Activated T-cell treated with anti-CD3 and anti-CD28 coated beads for 4 hours (primary cell): ENCODE results near the gene FHL1.
"Not testable (repeated sequence)": the region's sequence is repeated elsewhere in the genome, so short reads cannot be mapped to it uniquely, and the experiment has no call there.

Experiments used
- DNase-seq: peaks from one replicate; pipeline ENCODE4 v3.0.0-alpha.2; 2020

FHL1 gene

DNA sequence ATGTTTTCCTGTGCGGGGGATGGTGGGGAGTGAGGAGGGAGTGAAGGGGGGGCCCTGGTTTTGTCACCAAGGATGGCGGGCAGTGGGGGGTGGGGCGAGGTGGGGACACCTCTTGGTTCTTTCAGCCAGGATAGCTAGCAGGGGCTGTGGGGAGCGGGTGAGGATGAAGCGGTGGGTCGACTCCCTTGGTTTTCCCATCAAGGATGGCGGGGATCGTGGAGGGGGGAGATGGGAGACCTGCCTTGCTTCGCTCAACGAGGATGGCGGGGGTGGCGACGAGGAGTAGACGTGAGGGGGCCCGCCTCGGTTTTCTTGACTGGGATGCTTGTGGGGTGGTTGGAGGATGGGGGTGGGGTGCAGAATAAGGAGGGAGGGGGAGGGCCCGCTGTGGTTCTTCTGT lies 643 bp downstream of the FHL1 start:
- DNase-seq: peak; percentile 0

DNA sequence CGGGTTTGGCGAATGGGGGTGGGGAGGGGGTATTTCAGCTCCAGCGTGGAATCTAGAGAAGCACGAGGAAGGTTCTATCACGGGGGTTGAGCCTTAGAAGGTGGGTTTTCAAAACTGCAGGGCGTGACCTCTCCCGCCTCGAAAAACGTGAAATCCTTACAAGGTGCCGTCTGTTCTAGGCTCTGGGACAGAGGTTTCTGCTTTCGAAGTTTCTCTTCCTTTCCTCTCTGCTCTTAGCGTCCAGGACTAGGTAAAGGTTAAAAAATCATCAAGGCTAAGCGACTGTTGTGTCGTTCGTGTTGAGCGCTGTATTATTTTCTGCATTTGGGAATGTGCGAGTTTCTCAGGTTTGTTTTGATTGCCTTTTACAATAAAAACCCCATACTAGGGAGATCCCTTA lies 1.1 kb downstream of the FHL1 start:
- DNase-seq: no peak

DNA sequence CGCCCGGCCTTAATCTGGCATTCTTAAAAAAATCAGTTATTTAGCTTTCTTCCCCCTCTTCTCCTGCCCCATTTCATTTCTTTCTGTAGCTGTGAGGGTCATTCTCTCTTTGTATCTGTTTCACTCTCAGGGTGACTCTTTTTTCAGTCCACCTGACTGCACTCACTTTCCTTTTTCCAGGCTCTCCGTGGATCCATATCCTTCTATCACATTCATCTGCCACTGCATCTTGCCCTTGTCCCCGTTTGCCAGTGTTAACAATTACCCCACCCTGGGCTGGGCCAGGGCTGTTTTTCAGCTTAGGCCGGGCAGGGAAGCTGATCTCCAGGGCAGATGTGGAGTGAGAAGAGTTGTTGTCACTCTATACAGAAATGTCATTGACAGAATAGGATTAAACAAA lies 7.7 kb downstream of the FHL1 start:
- DNase-seq: no peak

DNA sequence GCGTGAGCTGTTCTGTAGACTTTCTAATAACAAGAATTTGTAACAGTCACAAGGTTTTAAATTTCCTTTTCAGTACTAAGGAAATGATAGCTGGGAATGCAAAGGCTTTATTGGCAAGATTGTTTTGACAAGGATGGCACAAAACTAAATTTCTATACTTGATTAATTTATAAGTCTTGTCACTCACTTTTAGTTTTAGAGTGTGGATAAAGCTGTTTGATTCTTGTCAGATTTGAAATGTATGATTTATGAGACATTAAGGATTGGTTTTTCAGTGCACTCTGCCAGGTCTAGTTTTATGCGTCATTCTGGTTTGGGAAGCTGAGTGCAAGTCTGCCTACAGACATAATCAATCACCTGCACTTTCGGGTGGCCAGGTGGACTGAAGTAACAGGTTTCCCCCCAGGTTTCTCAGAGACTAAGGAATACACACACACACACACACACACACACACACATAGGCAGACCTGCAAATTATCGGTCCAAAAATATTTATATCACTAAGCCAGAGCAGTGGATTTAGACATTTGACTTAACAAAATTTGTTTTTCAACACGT lies 9.3 kb downstream of the FHL1 start:
- DNase-seq: no peak

DNA sequence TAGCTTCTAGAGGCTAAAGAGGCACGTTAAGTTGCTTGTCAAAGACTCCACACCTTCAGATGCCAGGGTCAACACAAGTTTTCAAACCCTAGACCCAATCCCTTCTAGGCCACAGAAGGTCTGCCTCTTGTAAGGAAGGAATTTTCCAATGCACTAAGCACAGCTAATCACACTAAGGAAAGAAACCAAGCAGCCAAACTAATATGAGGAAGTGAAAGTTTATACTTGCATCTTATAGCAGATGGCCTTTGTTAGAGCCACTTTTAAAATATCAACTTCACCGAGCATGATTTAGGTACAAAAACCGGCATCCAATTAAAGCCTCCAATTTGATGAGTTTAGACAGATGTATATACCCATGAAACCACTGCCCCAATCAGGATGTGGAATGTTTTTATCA lies 9.9 kb downstream of the FHL1 start:
- no peak for DNase-seq

DNA sequence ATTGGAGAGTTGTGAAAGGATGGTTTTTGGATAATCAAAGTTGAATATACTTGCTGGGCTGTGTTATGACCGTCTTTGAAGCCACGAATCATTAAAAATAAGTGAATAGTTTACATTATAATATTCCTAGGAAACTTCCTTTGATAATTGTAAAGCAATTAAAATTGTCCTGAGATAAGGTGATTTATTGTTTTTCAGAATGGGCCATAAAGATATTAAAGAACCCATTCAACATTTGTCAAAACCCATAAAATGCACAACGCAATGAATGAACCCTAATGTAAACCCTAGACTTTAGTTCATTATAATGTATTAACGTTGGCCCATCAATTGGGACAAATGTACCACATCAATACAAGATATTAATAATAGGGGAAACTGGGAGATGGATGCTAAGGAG lies 11.4 kb downstream of the FHL1 start:
- DNase-seq: no peak

DNA sequence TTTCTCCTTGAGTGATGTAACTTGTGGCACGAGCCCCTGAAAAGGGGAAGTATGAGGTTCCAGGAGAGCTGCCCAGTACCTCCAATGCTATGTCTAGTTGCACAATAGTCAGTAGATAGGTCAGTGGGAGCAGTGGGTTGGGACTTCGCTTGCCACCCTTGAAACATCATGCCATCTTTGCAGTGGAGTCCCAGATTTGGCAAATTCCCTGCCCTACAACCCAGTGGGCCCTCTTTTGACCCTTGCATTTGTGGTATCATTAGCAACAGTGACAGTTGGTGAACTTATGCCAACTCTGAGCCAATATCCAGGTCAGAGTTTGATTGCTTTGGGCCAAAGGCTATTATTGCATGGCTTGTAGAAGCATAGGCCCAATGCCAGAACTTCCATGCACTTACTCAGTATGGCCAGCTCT lies 12.3 kb downstream of the FHL1 start:
- no peak for DNase-seq

DNA sequence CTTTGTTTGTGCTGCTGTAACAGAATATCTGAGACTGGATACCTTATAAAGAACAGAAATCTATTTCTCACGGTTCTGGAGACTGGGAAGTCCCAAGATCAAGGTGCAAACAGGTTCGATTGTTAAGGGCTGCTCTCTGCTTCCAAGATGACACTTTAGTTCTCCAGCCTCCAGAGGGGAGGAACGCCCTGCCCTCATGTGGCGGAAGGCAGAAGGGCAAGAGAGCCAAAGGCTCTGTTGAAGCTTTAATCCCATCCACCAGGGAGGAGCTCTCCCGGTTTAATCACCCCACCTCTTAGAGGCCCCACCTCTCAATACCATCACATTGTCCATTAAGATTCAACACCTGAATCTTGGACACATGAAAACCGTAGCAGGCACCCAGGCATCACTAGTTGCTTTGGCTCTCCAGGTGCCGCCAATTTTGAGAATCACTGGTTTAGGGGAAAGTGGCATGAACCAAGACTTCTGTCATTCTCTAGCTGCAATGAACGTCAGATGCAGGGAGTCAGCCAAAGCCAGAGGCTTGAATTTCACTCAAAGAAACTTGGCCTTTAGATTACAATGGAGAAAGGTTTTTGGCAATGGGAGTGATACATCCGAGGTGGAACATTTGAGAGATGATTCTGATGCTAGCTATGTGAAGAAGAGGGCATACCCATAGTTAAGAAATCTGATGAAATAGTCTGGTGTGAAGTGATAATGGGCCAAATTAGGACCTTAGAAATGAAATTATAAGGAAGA lies 15.7 kb downstream of the FHL1 start:
- peak; percentile 16 for DNase-seq

DNA sequence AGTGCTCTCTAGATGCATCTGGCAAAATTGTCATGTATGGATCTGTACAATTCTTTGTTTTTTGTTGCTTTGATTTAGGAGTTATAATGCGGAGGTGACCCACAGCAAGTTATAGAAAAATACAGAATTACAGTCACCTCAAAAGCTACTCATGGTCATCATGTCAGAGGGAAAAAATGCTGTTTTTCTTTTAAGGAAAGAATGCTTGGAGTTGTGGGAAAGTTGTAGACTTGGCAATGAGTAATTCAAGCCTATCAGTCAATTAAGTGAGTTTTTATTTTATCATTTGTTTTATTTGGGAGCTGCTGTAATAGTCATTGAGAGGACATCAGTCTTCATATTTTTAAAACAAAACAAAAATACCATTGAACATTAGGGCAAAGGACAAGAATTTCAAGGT lies 16.4 kb downstream of the FHL1 start:
- no peak for DNase-seq

DNA sequence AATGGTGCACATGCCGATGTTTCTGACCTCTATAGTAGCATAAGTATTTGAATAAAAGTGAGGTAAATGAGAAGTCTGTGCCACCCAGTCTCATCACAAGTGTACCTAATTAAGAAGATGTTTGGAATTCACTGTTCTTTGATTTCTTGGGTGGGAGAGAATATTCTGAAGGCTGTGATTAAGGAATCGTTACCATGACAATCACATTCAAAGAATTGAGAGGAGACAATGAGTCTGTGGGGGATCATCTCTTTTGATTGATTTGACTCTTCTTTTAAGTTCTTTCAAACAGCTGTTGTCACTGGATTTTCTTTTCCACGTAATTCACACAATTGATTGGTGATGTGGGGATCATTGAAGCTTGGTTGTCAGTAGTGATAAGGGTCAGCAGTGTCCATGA lies 18.1 kb downstream of the FHL1 start:
- no peak for DNase-seq

DNA sequence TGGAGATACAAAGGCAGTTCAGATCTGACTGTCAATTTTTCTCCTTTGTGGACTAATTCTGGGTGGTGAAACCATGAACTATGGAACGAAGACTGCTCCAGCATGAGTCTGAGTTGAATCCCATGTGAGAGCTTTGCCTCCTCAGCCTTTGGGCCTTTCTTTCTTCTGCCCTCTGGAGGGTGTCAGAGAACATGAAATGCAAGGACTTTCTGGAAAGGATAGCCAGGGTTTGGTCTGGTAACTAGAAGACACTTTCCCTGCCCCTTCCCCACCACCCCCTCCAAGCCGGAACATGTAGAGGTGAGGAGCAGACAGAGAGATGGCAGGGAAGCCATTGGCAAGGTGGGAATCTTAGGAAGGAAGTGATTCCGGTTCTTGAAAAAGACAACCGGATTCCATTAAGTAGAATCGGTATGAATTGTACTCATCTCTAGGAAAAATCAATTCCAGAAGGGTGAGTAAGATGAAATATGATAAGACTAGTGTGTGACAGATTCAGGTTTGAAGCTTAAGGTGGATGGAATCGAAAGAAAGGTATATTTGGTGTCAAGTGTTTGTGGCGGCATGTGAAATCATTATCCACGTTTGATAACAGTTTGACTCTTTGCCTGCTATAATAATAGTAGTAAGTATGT lies 19.0 kb downstream of the FHL1 start:
- DNase-seq: no peak

DNA sequence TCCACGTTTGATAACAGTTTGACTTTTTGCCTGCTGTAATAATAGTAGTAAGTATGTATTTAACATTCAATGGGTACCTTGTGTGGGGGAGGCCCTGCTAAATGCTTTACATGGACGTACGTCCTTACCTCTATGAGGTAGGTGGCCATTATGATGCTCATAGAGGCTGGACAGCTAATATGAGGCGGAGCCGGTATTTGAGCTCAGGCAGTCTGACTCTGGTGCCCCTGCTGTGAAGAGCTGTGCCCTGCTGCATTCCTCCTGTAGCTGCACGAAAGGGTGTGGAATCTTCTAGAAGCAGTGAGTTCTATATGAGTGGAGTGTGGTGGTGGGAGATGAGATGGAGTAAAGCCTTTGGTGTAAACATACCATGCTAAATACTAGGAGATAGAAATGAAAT lies 20.7 kb downstream of the FHL1 start:
- DNase-seq: not testable (repeated sequence)

DNA sequence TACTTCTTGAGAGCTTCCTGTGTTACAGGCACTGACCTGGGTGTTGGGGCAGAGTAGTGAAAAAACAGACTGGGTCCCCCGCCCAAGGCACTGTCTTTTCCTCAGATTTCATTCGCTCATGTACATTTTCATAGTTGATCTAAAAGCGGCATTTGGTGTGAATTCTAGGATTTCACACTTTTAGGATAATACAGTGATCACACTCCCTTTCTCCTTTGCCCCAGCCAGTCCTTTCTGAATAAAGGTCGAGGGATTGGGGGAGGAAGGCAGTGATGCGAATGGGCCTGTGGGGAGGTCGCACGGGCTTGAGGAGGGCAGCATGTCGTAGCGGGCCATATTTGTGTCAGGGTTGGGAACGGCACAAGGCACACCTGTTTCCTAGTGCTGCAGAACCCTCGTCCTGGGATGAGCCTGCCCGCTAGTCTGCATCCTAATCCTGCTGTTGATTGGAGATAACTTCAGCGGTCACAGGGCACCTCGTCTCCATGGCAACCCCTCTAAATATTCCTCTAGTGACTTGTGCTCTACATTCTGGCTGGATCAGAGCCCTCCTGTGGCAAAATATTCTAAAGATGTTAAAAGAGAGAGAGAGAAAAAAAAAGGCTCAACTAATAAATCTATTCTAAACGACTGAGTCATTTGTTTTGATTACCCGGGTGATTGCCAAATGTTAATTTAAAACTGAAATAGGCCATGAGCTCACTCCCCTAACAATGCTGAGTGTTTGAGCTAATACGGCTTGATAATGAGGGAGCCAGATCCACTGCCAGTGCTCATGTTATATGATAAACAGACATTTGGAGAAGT lies 21.8 kb downstream of the FHL1 start:
- no peak for DNase-seq

DNA sequence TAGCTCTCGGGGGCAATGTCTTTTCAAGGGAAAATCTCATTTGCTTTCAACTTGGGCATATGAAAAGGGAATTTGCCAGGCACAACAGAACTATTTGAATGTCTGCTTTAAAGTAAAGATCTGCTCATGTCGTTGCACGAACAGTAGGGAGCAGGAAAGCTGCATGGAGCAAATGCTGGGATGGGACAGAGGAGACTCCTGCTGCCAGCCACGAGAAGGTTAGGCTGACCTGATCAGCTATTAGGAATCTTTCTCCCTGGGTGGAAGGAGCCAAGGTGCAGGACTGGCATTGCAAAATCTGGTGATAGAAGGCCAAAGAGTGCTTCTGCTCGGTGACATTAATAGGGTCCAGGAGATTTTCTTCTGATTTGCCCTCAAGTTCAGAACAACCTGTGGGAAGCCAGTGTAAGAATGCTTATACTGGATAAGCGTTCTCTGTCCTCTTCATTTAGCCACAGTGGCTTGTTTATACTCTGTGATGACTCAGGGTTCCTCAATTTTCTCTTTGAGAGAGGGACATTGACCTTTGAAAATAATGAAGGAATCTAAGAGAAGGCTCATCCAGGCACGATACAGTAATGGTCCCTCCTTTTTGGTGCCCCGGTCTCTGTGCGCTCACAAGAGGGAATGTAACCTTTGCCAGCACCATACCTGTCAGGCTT lies 22.9 kb downstream of the FHL1 start:
- no peak for DNase-seq

DNA sequence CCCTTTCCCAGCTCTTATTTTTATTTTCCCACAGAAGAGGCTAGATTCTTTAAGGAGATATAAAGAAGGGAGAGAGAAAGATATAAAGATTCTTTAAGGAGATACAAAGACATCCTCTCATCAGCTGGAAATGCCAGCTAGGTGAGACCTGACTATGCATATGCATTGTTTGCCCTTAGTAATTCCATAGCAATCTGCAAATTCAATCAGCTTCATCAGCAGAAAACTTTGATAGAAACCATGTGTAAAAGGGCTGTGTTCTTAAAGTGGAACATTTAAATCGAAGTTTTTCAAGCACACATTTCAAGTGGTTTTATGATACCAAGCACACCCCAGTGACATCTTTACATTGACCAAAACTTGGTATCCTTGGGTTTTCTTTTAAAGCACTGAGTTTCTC lies 24.1 kb downstream of the FHL1 start:
- no peak for DNase-seq

DNA sequence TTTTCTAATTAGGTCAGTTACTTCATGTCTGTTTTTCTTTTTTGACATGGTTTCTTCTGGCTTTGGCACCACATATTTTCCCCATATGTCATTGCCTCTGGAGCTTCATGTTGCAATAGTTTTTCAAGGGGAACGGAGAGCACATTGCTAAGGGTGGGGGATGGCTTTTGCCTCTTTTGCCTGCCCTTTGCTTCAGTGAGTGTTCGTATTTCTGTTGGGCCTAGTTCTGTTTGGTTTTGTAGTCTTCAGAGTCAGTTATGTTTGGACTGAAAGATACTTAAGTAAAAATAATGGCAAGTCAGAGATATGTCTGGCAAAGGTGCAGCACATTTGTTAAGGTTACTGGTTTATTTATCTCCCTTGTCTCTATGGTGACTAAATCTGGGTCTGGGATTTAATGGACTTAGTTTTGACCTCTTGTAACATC lies 29.1 kb downstream of the FHL1 start:
- no peak for DNase-seq

DNA sequence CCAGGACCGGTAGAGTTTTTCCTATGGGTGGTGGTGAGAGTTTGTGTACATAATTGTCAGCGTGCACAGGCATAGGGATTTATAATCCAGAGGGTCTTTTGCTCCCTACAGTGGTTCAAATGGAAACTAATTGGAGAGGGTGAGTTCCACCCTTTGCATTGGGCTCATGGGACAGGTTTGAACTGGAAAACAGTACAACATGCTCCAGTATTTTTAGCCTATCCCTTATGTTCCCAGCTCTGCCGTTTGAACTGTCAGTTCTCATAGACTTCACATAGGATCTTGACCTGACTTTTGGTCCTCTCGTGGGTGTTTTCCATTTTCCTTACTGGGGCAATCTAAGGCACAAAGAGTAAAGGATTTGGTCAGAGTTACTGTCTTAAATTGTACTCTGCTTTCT lies 31.8 kb downstream of the FHL1 start:
- DNase-seq: no peak

DNA sequence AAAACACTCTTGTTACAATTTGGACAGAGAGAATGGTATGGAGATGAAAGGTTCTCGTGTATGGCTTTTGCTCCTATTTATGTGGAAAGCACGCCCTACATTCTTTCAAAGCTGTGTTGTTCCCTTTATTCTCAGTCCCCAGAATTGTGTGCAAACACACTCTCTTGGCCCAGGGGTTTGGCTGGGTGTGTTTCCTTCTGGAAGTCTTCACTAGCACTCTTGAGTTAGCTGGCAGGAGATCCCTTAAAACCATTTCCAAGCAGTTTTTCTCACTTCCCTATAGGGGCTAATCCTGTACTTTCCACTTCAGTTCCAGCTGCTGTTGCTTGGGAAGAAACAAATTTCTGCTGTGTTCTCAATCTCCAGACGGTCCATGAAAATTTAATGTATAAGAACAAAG lies 35.1 kb downstream of the FHL1 start:
- no peak for DNase-seq

DNA sequence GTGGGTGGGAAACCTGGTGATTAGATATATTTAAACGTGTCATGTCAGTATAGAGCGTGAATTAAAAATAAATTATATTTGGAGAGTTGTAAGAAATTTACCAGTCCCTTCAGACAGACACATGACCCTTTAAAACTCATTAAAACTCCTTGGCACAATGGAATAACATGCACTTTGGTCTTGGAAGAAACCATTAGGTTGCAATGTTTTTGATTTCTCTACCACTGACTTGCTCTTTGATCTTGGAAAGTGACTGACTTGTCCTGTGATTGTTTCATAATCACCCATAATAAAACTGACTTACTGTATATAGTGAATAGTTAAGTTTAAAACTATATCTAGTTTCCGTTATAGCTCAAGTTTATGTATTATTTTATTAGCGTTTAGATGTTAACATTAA lies 35.8 kb downstream of the FHL1 start:
- no peak for DNase-seq

DNA sequence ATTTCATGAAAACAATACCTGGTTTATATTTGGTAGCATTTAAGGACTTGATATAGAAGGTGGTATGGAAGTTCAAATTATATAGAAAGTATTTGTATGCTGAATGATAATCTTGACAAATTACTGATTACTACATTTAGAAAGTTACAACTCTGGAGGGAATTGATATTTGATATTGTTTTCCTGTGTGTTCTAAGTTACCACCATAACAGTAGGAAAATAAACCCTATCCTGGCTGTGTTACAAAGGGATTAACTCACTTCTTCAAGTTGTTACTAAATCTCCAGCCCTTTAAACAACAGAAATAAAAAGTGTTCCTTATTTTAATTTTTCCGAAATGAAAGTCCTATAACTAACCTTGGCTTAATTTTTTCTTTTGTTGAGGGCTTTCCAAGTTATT lies 36.6 kb downstream of the FHL1 start:
- DNase-seq: no peak

DNA sequence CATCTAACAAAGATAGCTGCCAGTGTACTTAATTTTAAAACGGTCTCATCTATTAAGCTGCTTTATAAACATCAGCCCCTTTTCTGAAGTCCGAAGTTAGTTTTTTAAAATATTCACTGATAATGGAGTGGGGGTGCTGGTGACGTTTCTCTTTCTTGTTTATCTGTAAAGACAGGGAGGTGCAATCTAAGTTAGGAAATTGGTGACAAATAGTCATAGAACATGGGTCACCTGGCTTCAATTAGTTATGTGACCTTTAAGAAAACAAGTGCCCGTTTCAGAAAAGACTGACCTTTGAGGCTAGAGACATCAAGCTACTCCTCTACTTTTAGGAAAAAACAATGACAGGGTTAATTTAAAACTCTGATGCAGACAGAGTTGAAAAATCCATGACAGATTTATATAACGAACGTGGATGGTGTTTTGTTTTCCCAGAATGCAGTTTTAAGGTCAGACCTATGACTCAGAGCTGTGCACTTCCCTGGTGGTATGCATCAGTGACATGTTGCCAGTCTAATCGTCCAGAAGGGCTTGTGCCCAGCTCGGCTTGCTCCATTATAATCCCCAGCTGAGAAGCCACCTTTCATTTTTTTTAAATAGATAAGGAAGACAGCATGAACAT lies 38.2 kb downstream of the FHL1 start:
- DNase-seq: no peak

DNA sequence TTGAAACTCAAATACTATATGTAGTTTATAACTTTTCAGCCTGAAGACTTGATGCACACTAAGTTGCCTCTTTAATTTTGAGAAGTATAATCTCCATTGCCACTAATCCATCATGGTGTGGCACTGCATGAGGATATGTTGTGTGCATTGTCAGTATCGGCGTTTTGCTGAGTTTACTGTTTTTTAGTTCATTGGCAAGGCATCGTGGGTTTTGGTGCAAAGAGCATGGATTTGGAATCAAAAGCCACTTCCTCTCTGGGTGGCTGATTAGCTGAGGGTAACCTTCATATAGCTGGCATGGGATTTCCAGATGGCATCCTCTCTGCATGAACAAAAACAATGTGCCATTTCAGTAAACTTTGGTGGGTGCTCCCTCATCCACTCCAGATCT lies 38.7 kb downstream of the FHL1 start:
- DNase-seq: no peak

DNA sequence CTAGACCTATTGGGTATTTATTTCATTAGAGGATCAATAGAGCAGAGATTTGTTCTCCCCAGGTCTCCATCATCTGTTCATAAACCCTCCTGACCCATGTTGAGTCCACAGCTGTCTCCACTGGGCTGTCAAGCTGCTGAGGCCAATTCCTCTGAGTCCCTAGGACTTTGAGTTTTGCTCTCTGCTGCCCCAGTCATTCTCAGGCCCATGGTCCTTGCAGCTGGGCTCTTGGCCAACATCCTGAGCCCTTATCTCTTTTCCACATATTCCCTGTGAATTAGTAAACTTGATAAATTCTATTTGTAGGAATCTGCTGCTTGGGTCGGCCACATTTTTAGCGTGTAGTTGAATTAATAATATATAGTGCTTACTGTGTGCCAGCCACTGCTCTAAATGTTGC lies 41.9 kb downstream of the FHL1 start:
- no peak for DNase-seq
